Suprapubic skin (tissue), 4 donors: ENCODE results near the gene ZNF740.
A peak's percentile ranks its signal among the peaks of the same experiment; 100 is the strongest.

Source experiments
- EP300 ChIP-seq: sonication (generic); formaldehyde crosslinking; IDR thresholded peaks from one replicate; pipeline ENCODE4 v1.6.1; 2017; ENCODE audit warnings: antibody characterized with exemption
- POLR2A ChIP-seq, 2 donors: fragments of 450-650 bp; IDR thresholded peaks; one replicate each; pipeline ENCODE4 v1.6.1; 2017; ENCODE audit warnings: antibody characterized with exemption in 2 of 2, mild to moderate bottlenecking in 2 of 2, moderate library complexity in 2 of 2
- POLR2AphosphoS5 ChIP-seq, 3 donors: sonication (generic); formaldehyde crosslinking; IDR thresholded peaks; one replicate each; pipeline ENCODE4 v1.6.1; 2017; ENCODE audit warnings: antibody characterized with exemption in 3 of 3
- TF ChIP-seq, protein P1 (sequence below), 2 donors: fragments of 200-600 bp in 1 of 2; fragments of 450-650 bp in 1 of 2; sonication (generic) in 1 of 2; IDR thresholded peaks; one replicate each; pipeline ENCODE4 v1.5.1; 2016 to 2019; ENCODE audit warnings: antibody characterized with exemption in 2 of 2, mild to moderate bottlenecking in 1 of 2, moderate library complexity in 1 of 2

GRCh38 chr12:53190108-53190729 lies 9.7 kb downstream of the ZNF740 start:
- TF ChIP-seq EP300 (no peak), POLR2A (IDR thresholded peaks at IDR 0.05) (no peak), POLR2AphosphoS5 (IDR thresholded peaks at IDR 0.05) (no peak)
- TF ChIP-seq, protein P1, sequence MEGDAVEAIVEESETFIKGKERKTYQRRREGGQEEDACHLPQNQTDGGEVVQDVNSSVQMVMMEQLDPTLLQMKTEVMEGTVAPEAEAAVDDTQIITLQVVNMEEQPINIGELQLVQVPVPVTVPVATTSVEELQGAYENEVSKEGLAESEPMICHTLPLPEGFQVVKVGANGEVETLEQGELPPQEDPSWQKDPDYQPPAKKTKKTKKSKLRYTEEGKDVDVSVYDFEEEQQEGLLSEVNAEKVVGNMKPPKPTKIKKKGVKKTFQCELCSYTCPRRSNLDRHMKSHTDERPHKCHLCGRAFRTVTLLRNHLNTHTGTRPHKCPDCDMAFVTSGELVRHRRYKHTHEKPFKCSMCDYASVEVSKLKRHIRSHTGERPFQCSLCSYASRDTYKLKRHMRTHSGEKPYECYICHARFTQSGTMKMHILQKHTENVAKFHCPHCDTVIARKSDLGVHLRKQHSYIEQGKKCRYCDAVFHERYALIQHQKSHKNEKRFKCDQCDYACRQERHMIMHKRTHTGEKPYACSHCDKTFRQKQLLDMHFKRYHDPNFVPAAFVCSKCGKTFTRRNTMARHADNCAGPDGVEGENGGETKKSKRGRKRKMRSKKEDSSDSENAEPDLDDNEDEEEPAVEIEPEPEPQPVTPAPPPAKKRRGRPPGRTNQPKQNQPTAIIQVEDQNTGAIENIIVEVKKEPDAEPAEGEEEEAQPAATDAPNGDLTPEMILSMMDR (IDR thresholded peaks at IDR 0.05): peak; percentile 40 to 74
